Esophagus muscularis mucosa (tissue), 3 donors: ENCODE data around the gene NPVF.

Experiments used
- POLR2A ChIP-seq: fragments of 450-650 bp; IDR thresholded peaks from one replicate; pipeline ENCODE4 v1.6.1; 2017; ENCODE audit warnings: antibody characterized with exemption, moderate library complexity, mild to moderate bottlenecking, low read depth
- TF ChIP-seq, protein P1 (sequence below), 3 experiments: fragments of 200-600 bp in 2 of 3; fragments of 450-650 bp in 1 of 3; sonication (generic) in 2 of 3; IDR thresholded peaks; one replicate each; pipeline ENCODE4 v1.5.1; 2017 to 2019; ENCODE audit warnings: antibody characterized with exemption in 3 of 3, mild to moderate bottlenecking in 2 of 3, moderate library complexity in 1 of 3

DNA sequence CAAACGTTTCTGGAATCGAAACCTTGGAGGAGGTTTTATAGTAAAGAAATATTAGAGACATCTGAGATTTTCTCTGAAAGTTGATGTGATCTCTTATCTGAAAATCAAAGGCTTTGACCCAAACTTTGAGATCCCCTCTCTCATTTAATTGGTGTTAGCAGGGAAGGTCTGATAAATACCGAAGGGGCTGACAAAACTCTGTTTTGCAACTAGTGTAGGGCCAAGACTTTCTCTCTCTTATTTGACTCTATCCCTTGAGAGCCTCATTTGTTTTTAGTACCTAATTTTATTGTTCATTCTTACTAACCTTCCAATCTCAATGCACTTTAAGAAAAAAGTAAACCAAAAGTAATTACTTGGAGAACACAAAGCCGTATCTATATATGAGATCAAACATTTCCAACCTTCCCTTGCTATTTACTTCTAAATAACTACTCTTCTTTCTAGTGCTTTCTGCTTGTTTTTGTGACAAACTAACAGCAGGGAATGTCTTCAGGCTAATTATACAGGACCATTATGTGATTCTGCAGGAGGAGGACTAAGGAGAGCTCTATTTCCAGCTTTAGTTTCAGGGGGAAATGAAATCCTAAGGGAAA, 33.4 kb upstream of the NPVF start:
- TF ChIP-seq, protein P1, sequence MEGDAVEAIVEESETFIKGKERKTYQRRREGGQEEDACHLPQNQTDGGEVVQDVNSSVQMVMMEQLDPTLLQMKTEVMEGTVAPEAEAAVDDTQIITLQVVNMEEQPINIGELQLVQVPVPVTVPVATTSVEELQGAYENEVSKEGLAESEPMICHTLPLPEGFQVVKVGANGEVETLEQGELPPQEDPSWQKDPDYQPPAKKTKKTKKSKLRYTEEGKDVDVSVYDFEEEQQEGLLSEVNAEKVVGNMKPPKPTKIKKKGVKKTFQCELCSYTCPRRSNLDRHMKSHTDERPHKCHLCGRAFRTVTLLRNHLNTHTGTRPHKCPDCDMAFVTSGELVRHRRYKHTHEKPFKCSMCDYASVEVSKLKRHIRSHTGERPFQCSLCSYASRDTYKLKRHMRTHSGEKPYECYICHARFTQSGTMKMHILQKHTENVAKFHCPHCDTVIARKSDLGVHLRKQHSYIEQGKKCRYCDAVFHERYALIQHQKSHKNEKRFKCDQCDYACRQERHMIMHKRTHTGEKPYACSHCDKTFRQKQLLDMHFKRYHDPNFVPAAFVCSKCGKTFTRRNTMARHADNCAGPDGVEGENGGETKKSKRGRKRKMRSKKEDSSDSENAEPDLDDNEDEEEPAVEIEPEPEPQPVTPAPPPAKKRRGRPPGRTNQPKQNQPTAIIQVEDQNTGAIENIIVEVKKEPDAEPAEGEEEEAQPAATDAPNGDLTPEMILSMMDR (IDR thresholded peaks at IDR 0.05), result no peak
- no peak for TF ChIP-seq POLR2A
